Mucosa of descending colon (tissue), 3 donors: ENCODE data around the gene PRKAA1. TPM values are rescaled to one million over a fixed set of nuclear protein-coding genes. Genes with fewer than 3 reads are reported as not detected.

ENCODE experiments used
- ATAC-seq: fragments of 200-7000 bp; cut with Tn5 transposase; one replicate; pipeline ENCODE4 v1.9.1; 2020; ENCODE audit warnings: mild to moderate bottlenecking, moderate library complexity
- DNase-seq, 3 donors: peaks; one replicate each; pipeline ENCODE4 v3.0.0-alpha.2; 2020
- H3K36me3 ChIP-seq: fragments of 200-600 bp; one replicate; pipeline ENCODE4 v1.8.0; 2021; ENCODE audit warnings: low read depth, mild to moderate bottlenecking
- H3K4me1 ChIP-seq: fragments of 200-600 bp; one replicate; pipeline ENCODE4 v1.8.0; 2021; ENCODE audit warnings: low read depth, mild to moderate bottlenecking
- H3K4me3 ChIP-seq: fragments of 200-600 bp; one replicate; pipeline ENCODE4 v1.8.0; 2021; ENCODE audit warnings: mild to moderate bottlenecking
- H3K9me3 ChIP-seq: fragments of 200-600 bp; one replicate; pipeline ENCODE4 v1.8.0; 2021; ENCODE audit warnings: mild to moderate bottlenecking
- intact Hi-C, 2 donors: fragments of 100-400 bp; cut with DNase I in 1 of 2; cut with micrococcal nuclease in 1 of 2; formaldehyde crosslinking; loops; one replicate each; pipeline versions ENCODE4 v1.11.0 to v1.11.1; 2022; cut with DNase I, micrococcal nuclease
- total RNA-seq, 3 donors: library from RNA; stranded (reverse); fragmentation: NEBNext Ultra II Directional in 2 of 3; extraction: Animal tissue kit (Norgen Biotek cat#: 25700) in 2 of 3; gene quantifications; one replicate each; pipeline versions ENCODE4 v1.2.1 to v1.2.4, GENCODE V29; 2021 to 2023
- TF ChIP-seq, protein P1 (sequence below): fragments of 200-600 bp; IDR thresholded peaks from one replicate; pipeline ENCODE4 v1.8.0; 2022; ENCODE audit warnings: antibody characterized with exemption, mild to moderate bottlenecking
- donor health status: DM: no; HTN: no; CAD: no; lungs with moderate emphysema.
- donor health status: DM: no; HTN: no; CAD: no.
- donor health status: DM: no; HTN: yes; CAD: no.

The PRKAA1 gene
- total RNA-seq, 3 donors from 2014 or later, result 89.7 to 111 (median 97.9) TPM

DNA sequence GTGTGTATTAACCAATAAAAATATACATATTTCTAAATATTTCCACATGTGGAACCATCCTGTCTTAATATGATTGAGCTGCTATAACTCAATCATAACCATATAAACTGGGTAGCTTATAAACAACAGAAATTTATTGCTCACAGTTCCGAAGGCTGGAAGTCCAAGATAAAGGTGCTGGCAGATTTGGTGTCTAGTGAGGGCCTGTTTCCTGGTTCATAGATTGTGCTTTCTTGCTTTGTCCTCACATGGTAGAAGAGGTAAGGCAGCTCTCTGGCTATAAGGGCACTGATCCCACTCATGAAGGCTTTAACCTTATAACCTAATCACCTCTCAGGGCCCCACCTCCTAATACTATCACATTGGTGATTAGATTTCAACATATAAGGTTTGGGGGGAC is 14.0 kb upstream of the PRKAA1 start:
- peak; percentile 68 for ATAC-seq
- intact Hi-C loops, result no loop called here
- no peak for DNase-seq
- no peaks in the 10 kb centered on the region for H3K9me3 ChIP-seq
- no peaks in the 10 kb centered on the region for H3K4me1 ChIP-seq
- H3K4me3 ChIP-seq, result no peak overlapping the region
- no peaks in the 10 kb centered on the region for H3K36me3 ChIP-seq
- TF ChIP-seq, protein P1, sequence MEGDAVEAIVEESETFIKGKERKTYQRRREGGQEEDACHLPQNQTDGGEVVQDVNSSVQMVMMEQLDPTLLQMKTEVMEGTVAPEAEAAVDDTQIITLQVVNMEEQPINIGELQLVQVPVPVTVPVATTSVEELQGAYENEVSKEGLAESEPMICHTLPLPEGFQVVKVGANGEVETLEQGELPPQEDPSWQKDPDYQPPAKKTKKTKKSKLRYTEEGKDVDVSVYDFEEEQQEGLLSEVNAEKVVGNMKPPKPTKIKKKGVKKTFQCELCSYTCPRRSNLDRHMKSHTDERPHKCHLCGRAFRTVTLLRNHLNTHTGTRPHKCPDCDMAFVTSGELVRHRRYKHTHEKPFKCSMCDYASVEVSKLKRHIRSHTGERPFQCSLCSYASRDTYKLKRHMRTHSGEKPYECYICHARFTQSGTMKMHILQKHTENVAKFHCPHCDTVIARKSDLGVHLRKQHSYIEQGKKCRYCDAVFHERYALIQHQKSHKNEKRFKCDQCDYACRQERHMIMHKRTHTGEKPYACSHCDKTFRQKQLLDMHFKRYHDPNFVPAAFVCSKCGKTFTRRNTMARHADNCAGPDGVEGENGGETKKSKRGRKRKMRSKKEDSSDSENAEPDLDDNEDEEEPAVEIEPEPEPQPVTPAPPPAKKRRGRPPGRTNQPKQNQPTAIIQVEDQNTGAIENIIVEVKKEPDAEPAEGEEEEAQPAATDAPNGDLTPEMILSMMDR, result no peak

DNA sequence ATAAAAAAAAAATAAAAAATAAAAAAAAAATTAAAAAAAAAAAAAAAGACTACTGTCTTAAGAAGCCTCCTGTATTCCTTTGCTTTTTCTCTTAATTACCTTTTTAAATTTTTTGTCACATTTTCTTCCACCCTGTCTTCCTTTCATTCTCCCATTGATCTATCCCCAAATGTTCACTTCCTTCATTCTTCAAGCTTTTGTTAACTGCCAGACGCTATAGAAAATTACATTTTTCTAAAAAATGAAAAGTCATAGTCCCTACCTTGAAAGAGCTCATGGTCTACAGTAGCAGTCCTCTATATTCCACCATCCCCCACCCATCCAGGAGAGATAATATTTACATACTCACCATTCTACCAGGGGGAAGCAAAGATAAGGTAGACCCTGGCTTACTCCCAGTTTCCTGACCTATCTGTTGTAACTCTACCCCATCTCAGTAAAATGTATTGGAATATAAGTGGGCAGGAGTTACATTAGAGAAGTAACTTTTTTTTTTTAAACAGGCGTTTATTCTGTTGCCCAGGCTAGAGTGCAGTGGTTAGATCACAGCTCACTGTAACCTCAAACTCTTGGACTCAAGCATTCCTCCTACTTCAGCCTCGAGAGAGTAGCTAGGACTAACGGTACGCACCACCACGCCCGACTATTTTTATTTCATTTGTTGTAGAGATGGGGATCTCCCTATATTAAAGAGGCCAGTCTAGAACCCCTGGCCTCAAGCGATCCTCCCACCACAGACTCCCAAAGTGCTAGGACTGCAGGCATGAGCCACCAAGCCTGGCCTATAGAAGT is 3.8 kb upstream of the PRKAA1 start:
- Histone ChIP-seq H3K4me1 (peaks cover 3% of the 10 kb centered on the region), H3K9me3 (no peaks in the 10 kb centered on the region), H3K4me3 (no peak overlapping the region), H3K36me3 (no peaks in the 10 kb centered on the region)
- ATAC-seq (no peak), DNase-seq (no peak)
- intact Hi-C loops, result no loop called here
- TF ChIP-seq, protein P1, result no peak

- Histone ChIP-seq H3K36me3 (no peaks in the 10 kb centered on the region), H3K4me1 (peaks cover 17% of the 10 kb centered on the region), H3K9me3 (no peaks in the 10 kb centered on the region), H3K4me3 (no peak overlapping the region)
- DNase-seq (no peak), ATAC-seq (no peak)
- intact Hi-C loops, result no loop called here
- TF ChIP-seq, protein P1, result no peak
Measured at GRCh38 chr5:40799258-40799657, 1.1 kb upstream of the PRKAA1 start.

GRCh38 chr5:40798801-40799210 is 632 bp upstream of the PRKAA1 start:
- TF ChIP-seq, protein P1, result no peak
- ATAC-seq, result no peak
- peaks cover 17% of the 10 kb centered on the region for H3K4me1 ChIP-seq
- H3K4me3 ChIP-seq, result no peak overlapping the region
- H3K9me3 ChIP-seq, result no peaks in the 10 kb centered on the region
- no peaks in the 10 kb centered on the region for H3K36me3 ChIP-seq
- no peak for DNase-seq
- intact Hi-C loops, result no loop called here

GRCh38 chr5:40797273-40798011 is 732 bp downstream of the PRKAA1 start:
- TF ChIP-seq, protein P1, result no peak
- peak; percentile 73 for ATAC-seq
- H3K4me3 ChIP-seq, result peak overlapping the region; percentile 94
- DNase-seq, result peak; percentile 87 to 91 (median 89)
- H3K4me1 ChIP-seq, result peaks cover 24% of the 10 kb centered on the region
- H3K9me3 ChIP-seq, result no peaks in the 10 kb centered on the region
- H3K36me3 ChIP-seq, result no peaks in the 10 kb centered on the region
- intact Hi-C loops, result no loop called here
